HK-2 (cell line): ENCODE measurements around the gene HACD2.

ENCODE experiments used
- DNase-seq: peaks from one replicate; pipeline ENCODE4 v3.0.0-alpha.2; 2018; ENCODE audit not compliant: unreplicated experiment

Gene HACD2

DNA sequence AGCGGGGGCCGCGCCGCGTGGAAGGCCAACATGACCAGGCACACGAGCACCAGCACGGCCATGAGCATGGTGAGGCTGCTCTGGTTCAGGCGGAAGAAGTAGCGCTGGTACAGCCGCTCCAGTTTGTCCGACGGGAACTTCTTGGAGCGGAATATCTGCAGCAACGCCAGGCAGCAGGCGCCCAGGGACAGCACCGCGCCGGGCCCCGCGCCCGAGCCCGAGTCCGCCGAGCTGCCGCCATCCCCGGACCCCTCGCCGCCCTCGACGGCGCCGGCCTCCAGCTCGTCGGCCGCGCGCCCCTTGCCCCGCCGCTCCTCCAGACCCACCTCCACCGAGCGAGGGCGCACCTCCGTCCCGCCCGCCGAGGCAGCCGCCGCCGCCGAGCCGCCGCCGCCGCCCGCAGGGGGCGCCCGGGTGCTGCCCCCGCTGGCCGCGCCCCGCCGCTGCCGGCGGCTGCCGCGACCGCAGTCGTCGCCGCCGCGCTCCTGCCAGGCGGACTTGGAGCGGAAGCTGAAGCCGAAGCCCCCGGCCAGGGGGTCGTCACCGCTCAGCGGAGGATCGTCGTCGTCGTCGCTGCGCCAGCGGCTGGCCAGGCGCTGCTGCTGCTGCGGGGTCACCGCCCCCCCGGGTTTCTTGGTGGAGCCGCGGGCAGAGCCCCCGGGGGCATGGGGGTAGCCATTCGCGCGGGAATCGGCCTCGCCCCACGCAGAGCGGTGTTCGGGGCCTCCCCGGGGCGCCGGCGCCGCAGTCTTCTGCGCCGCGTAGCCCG, 136.9 kb downstream of the HACD2 start:
- DNase-seq = peak; percentile 27

DNA sequence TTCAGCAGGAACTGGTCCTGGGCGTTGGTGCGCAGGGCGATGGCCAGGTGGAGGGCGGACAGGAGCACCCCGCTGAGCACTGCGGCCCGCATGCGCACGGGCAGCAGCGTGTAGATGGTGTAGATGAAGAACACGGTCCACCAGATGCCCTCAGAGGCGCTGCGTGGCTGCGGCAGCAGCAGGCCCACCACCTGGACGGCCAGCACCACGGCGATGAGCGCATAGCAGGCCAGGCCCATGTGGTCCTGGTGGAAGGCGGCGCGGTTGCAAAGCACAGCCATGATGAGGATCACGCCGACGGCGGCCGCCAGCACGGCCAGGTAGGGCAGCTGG, 137.5 kb downstream of the HACD2 start:
- DNase-seq = no peak

DNA sequence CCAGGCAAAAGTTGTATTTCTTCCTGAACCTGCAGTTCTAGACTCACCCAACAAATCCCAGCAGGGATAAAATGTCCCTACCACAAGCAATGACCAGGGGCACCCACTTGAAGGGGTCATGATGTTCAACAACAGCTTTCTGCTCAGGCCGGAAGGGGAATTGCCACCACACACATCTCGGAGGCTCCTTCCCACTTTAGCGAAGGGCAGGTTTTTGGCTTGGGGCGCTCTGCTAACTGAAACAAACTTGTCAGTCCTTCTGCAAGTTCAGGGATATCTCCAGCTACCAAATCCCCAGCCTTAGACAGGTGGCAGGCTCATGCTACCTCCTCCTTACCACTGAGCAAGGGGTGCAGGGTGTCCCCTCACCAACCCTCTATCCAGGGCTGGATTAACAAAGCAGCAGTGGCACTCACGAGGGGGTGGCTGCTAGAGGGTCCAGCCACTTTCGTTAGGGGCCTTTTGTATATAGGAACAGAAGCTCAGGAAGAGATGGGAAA, 138.2 kb downstream of the HACD2 start:
- DNase-seq = no peak

DNA sequence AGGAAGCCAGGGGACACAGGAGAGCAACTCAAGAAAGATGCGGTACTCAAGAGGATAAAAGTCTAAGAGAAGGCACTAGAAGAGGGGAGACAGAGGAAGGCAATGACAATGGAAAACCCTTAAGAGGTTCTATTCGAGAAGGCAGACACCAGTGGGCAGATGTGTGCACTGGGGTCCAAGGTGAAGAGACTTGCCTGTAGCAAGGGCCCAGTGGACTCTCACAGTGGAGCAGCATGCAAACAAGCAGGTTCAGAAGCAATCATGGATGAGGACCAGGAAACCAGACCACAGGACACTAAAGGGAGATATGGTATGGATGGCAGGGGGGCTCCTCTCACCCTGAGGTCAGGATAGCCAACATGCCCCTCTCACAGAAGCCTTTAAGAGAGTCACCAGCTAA, 138.6 kb downstream of the HACD2 start:
- no peak for DNase-seq

DNA sequence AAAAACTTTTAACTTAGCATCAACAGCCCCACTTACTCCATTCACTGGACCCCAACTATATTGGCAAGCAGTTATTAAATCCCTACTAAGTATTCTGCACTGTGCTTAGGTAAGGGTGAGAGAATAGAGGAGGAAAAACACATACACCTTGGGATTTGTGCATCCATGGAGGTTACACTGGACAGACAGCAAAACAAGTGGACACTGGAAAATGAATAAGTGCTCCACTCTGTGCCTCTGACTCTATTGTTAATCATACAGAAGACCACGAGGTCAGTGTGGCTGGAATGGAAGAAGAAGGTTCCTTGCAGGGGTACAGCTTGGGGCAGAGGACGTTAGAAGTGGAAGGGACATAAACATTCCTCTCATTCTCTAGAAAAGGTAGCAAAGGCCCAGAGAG, 139.2 kb downstream of the HACD2 start:
- no peak for DNase-seq

DNA sequence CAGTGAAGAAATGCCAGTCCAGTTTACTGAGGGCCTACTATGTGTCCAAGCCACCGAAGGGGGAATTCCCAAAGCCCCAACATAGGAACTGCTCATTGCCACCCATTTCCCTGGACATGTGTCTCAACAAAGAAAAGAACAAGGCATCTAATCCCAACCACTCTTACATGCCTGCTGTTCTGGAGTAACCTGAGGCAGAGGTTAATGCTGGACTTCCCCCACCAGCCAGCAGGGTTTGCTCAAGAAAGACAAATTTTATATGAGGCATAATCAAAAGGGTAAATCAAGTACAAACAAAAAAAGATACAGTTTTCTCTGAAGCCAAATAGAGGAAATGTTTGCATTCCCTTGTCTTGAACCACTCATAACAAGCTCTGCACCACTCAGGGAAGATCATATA, 140.1 kb downstream of the HACD2 start:
- no peak for DNase-seq

DNA sequence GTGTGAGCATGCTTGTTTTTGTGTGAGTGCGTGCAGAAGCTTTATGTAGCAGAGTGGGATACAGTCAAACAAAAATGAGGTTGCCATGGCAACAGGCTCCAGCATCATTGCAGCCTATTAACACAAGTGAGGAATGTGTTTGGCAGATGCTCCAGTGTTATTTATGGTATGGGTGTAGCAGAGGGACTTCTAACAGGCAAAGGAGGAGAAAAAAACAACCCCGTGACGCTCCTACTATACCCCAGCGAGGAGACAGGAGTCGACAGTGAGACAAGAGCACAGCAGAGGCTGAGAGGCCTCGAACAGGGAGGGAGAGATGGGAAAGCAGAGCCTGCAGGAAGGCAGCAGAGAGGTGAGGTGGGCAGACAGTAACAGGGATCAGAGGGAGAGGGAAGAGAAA, 140.8 kb downstream of the HACD2 start:
- no peak for DNase-seq

DNA sequence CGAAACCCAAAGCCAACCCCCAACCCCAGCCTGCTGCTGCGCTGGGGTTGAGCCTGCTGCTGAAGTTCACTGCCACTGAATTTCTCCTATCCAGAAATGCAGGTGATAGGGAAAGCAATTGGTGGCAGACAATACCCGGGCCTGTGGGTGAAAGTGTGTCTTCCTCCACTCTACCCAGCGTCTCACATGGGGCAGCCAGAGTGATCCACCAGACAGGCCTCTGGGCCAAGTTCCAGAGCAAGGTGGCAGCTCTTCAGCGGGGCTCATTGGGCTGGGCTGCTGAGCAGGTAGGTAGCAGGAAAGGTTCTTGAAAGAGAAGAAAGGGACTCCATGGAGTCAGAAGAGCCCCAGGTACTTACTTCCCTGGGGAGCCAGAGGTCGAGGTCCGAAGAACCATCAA, 141.9 kb downstream of the HACD2 start:
- DNase-seq = no peak

DNA sequence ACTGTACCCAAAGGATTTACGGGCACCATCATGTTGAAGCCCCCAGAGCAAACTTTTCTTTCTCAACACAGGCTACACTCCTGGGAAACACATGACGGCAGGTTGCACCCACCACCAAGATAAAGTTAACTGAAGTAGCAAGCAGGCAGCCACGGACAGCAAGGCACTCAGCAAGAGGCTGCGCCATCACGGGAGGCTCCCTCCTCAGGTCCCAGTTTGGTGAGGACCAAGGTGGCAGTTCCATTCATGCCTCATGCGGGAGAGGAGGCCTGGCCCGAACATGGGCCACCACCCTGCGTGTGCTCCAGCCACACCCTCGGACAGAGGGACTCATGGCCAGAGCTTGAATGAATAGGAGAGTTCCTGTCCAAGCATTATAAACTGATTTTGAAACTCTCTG, 142.7 kb downstream of the HACD2 start:
- DNase-seq = no peak
